ENCODE measurements around the gene DNM3.

GRCh38 chr1:172139196-172139595 is 297.9 kb downstream of the DNM3 start:
- TF ChIP-seq CTCF (IDR thresholded peaks at IDR 0.05) (no peak), EZH2 (IDR thresholded peaks at IDR 0.05; ENCODE audit: borderline replicate concordance, insufficient read depth, low read depth, low read length, poor library complexity, severe bottlenecking) (no peak)
